ENCODE measurements around the gene CCDC15.
"Not testable (repeated sequence)": the region's sequence is repeated elsewhere in the genome, so short reads cannot be mapped to it uniquely, and the experiment has no call there.

The CCDC15 gene

GRCh38 chr11:125082611-125083311, 128.8 kb downstream of the CCDC15 start:
- no peak for DNase-seq (ENCODE audit: low spot score)

- no peak for DNase-seq (ENCODE audit: low spot score)
Observed at GRCh38 chr11:125083312-125084056, 129.5 kb downstream of the CCDC15 start.

DNA sequence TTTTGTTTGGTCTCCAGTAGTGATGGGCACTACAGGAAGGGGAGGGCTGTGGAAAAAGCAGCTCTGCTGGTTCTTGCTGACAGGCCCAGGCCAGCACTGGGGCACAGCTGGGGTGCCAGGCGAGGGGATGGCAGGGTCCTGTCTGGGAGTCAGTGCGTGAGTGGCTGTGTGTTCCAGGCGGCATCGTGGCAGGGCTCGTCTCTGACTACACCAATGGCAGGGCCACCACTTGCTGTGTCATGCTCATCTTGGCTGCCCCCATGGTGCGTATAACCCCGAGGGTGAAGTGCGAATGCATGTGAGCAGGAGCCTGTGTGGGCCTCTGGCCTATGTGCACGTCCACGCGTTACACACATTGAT, 130.0 kb downstream of the CCDC15 start:
- DNase-seq (ENCODE audit: low spot score): no peak

- DNase-seq (ENCODE audit: low spot score): no peak
Observed at GRCh38 chr11:125084761-125085231, 130.8 kb downstream of the CCDC15 start.

GRCh38 chr11:125085301-125086081, 131.5 kb downstream of the CCDC15 start:
- DNase-seq (ENCODE audit: low spot score): no peak

DNA sequence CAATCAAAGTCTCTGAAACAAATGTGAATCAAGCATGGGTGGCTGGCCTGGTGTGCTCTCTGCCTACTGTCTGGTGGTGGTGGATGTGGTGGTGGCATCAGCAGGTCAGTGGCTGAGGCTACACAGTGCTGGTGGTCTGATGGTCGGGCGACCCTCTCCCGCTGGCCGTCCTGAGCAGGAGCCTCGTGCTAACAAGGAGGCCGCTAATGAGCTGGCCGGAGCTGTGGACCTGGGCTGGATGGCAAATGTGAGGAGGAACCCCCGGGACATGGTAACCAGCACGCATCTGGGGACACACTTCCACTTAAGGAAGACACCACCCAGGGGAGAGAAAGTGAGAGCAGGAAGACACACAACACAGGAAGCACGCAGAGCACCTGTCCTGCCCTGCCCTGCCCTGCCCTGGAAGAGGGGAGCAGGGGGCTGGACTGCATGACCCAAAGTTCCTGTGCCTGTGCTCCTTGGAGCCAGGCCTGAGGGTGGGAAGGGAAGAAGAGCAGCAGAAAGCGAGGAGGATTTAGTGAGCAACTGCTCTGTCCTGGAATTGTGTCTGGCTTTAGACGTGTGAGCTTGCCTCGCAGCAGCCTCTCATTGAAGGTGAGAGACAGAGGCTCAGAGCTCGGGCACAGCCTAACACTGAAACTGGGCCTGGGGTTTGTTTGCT, 132.8 kb downstream of the CCDC15 start:
- no peak for DNase-seq (ENCODE audit: low spot score)

DNA sequence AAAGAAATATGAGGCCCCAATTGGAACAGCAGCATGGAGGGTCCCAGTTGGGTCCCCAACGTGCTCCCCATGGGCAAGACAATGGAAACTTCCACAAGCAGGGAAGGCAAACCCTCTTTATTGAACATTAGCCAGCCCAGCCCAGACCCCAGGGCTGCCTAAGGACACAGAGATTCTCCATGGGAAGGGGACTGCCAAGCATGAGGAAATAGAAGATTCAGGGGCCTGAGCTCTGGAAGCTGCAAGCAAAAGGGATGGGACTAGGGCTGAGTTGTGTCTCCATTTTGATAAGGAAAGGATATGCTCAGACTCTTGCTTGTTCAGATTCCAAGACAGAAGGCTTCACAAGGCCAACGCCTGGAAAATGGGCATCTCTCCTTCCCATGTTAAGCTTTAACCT, 134.1 kb downstream of the CCDC15 start:
- DNase-seq (ENCODE audit: low spot score): no peak

DNA sequence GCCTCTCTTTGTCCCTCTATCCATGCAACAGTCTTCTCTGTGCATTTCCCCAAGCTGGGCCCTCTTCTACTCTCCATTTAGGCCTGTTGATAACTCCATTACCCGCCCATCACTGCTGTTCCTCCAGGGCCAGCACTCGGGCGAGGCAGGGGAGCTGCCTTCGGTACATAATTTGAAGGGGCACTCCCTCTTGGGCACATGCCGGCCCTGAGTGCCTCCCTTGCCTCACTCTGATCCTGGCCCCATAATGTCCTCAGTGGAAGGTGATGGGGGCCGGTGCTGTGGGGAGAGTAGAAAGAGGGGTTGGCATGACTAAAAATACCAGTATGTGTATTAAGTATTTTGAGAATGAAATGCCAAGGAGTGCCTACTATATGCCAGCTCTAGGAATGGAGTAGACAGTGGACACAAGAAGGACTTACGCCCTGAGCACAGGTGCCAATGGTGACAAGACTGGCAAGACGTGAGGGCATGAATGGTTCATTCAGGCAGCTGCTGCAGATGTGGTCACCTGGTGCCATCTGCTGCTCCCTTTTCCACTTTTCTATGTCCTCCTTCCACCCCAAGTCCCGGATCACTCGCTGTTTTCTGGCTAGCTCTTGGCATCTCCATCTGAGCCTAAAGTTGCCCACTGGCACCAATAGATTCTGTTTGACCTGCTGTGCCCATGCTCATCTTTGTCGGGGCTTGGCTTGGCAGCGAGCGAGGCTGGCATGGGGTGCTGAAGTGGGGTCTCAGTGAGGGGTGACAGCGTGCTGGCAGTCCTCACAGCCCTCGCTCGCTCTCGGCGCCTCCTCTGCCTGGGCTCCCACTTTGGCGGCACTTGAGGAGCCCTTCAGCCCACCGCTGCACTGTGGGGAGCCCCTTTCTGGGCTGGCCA, 134.8 kb downstream of the CCDC15 start:
- no peak for DNase-seq (ENCODE audit: low spot score)

- DNase-seq (ENCODE audit: low spot score): not testable (repeated sequence)
Observed at GRCh38 chr11:125089481-125089880, 135.5 kb downstream of the CCDC15 start.

- not testable (repeated sequence) for DNase-seq (ENCODE audit: low spot score)
Observed at GRCh38 chr11:125090151-125090550, 136.1 kb downstream of the CCDC15 start.

DNA sequence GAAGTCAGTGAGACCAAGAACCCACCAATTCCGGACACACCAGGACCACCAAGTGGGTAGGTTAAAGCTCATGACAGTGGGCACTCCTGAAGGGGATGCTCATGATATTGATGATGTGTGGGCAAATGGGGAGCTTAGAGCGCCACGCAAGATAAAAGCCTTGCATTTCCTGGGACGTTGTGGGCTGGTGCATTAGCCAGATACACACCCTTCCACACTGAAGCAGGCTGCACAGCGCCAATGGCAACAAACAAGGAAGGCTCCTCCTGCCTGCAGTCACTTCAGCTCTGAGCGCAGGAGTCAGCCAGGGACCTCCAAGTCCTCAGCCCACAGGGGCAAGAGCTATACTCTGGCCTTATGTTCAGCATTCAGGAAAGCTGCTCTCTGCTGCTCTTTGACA, 136.8 kb downstream of the CCDC15 start:
- no peak for DNase-seq (ENCODE audit: low spot score)
